Measurements from ENCODE around the gene CNGA3.

Gene CNGA3

DNA sequence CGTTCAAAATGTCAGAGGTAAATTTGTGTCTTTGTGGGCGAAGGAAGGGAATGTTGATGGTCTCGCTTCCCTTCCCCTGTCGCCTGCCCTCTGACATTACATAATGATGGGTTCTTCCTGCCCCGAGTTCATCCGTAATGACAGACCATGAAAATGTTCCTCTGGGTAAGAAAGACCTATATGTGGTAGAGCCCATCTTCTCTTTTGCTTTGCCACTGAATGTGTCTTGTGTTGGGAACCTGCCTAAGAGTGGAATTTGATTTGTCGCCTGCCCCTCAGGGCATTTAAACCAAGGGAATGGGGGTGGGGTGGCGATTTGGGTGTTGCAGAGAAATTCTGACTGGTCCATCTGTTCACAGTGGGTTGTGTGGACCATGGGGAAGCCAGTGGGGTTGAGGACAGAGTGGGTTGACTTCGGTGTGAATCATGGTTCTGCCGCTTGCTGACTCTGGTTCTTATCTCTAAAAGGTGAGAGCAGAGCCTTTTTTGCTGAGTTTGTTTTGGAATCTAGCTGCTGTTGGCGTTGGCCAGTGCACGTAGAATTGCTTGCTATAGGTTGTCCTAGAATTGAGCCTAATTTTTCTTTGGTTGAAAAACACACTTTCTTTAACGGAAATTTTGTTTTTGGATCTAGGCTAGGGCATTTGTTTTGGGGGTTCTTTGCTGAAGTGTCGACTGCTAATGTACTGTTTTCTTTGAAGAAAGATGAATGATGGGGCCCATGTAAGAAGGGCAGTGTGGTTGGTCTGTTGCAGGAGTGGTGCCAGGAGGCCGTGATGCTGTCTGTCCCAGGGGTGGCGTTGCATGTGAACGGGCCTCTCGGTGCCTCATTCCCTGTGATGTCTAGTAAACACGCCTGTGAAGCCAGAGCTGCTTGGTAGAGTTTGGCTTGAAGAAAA is 99.7 kb downstream of the CNGA3 start:
- DNase-seq = peak; percentile 49

DNA sequence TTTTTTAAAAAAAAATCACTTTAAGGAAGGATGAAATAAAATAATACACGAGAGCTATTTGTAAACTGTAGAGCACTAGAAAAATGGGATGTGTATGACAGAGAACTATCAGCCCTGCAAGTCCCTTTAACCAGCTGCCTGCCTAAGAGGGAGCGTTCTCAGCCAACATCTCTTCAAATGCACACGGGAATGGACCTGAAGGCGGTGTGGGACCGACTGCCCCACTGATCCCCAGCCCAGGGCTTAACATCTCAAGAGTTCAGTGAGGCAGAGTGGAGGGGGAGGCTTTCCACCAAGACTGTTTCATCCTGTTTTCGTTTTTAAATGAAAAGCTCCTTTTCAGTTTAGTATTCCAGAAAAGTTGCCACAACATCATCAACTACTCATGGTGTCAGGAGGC is 100.6 kb downstream of the CNGA3 start:
- no peak for DNase-seq
